ENCODE results near the gene RUNX3. TPM values are rescaled to one million over a fixed set of nuclear protein-coding genes. Genes with fewer than 3 reads are reported as not detected.

The RUNX3 gene
- total RNA-seq, 2 experiments from 2014 or later, result 12.2 to 39.5 TPM

- no TSS peak for BruUV-seq (replicated peaks)
- Histone ChIP-seq H3K4me3 (ENCODE audit: low read depth, low read length, poor library complexity, severe bottlenecking) (no peak overlapping the region), H2AFZ (ENCODE audit: low read length) (no peak overlapping the region), H3K9me2 (ENCODE audit: insufficient read depth, low read length) (no peaks in the 10 kb centered on the region), H3K36me3 (ENCODE audit: insufficient read depth, low read length) (peaks cover 78% of the 10 kb centered on the region), H3K79me2 (ENCODE audit: insufficient read depth, low read depth, low read length) (no peaks in the 10 kb centered on the region), H3K9me3 (ENCODE audit: low read length) (no peaks in the 10 kb centered on the region), H4K20me1 (ENCODE audit: insufficient read depth, low read length) (no peaks in the 10 kb centered on the region), H3K4me2 (ENCODE audit: low read length) (no peak overlapping the region), H3K4me1 (ENCODE audit: insufficient read depth, low read length, poor library complexity, severe bottlenecking) (peaks cover 12% of the 10 kb centered on the region), H3K27ac (ENCODE audit: low read depth, low read length, poor library complexity, severe bottlenecking) (no peak overlapping the region)
- intact Hi-C loops (cut with micrococcal nuclease; ENCODE audit: unreplicated experiment), result no loop called here
- DNase-seq (ENCODE audit: low spot score), result no peak
- ChIA-PET POLR2A (no interaction called here), CTCF (ENCODE audit: unreplicated experiment) (no interaction called here)
- TF ChIP-seq EZH2phosphoT487 (IDR thresholded peaks at IDR 0.05; ENCODE audit: borderline replicate concordance, low read depth, low read length) (no peak), CTCF (conservative IDR thresholded peaks at IDR 0.05; ENCODE audit: low read length) (no peak)
Measured at GRCh38 chr1:24917327-24918074, 12.6 kb downstream of the RUNX3 start.

GRCh38 chr1:24915816-24916602 is 14.1 kb downstream of the RUNX3 start:
- BruUV-seq (replicated peaks), result no TSS peak
- no peaks in the 10 kb centered on the region for H3K79me2 ChIP-seq (ENCODE audit: insufficient read depth, low read depth, low read length)
- TF ChIP-seq EZH2phosphoT487 (IDR thresholded peaks at IDR 0.05; ENCODE audit: borderline replicate concordance, low read depth, low read length) (no peak), CTCF (conservative IDR thresholded peaks at IDR 0.05; ENCODE audit: low read length) (no peak; the same call in 1 of the 2 replicates)
- H4K20me1 ChIP-seq (ENCODE audit: insufficient read depth, low read length), result no peaks in the 10 kb centered on the region
- intact Hi-C loops (cut with micrococcal nuclease; ENCODE audit: unreplicated experiment), result no loop called here
- no peak overlapping the region for H3K4me2 ChIP-seq (ENCODE audit: low read length)
- no peaks in the 10 kb centered on the region for H3K9me3 ChIP-seq (ENCODE audit: low read length)
- H3K9me2 ChIP-seq (ENCODE audit: insufficient read depth, low read length), result no peaks in the 10 kb centered on the region
- no peak overlapping the region for H3K4me3 ChIP-seq (ENCODE audit: low read depth, low read length, poor library complexity, severe bottlenecking)
- H2AFZ ChIP-seq (ENCODE audit: low read length), result no peak overlapping the region
- H3K36me3 ChIP-seq (ENCODE audit: insufficient read depth, low read length), result peaks cover 78% of the 10 kb centered on the region
- CTCF ChIA-PET (ENCODE audit: unreplicated experiment), result no interaction called here
- H3K27ac ChIP-seq (ENCODE audit: low read depth, low read length, poor library complexity, severe bottlenecking), result no peak overlapping the region
- peaks cover 12% of the 10 kb centered on the region for H3K4me1 ChIP-seq (ENCODE audit: insufficient read depth, low read length, poor library complexity, severe bottlenecking)
- POLR2A ChIA-PET, result no interaction called here
- no peak for DNase-seq (ENCODE audit: low spot score)
